Right cardiac atrium (tissue), 5 donors: ENCODE results near the gene POLR2I. TPM values are rescaled to one million over a fixed set of nuclear protein-coding genes. Genes with fewer than 3 reads are reported as not detected.

Source experiments
- ATAC-seq, 2 donors: fragments of 200-7000 bp; cut with Tn5 transposase; one replicate each; pipeline versions ENCODE4 v1.8.0 to v1.9.1; 2020; ENCODE audit warnings: moderate library complexity in 2 of 2, mild to moderate bottlenecking in 1 of 2
- DNase-seq, 3 donors: peaks; one replicate each; pipeline ENCODE4 v3.0.0-alpha.2; 2020
- H3K27ac ChIP-seq: one replicate; pipeline ENCODE4 v1.5.1; 2013; ENCODE audit warnings: mild to moderate bottlenecking, low read length, control low read depth, moderate library complexity
- H3K27me3 ChIP-seq: one replicate; pipeline ENCODE4 v1.6.1; 2013; ENCODE audit not compliant: control insufficient read depth, insufficient read depth
- H3K4me1 ChIP-seq: one replicate; pipeline ENCODE4 v1.6.1; 2013; ENCODE audit warnings: low read length; ENCODE audit not compliant: control insufficient read depth, insufficient read depth
- H3K4me3 ChIP-seq: one replicate; pipeline ENCODE4 v1.5.1; 2013; ENCODE audit warnings: low read length, control low read depth
- H3K9me3 ChIP-seq: one replicate; pipeline ENCODE4 v1.6.1; 2013; ENCODE audit warnings: low read length; ENCODE audit not compliant: control insufficient read depth
- WGBS: extraction: QIAGEN DNeasy Blood & Tissue Kit; methylation state at CpG from one replicate; pipeline ENCODE4 v1.1.7; 2013; 5-methylcytosine and 5-hydroxymethylcytosine counted together
- intact Hi-C, 4 donors: fragments of 100-400 bp; cut with DNase I; formaldehyde crosslinking; loops; one replicate each; pipeline versions ENCODE4 v1.11.0 to v1.14.0; 2022 to 2023
- polyA plus RNA-seq: library from polyadenylated mRNA; stranded (reverse); fragments of 200-250 nt; gene quantifications from one replicate; pipeline ENCODE4 v1.2.3, GENCODE V29; 2013
- total RNA-seq, 4 donors: library from RNA; stranded (reverse); fragmentation: NEBNext Ultra II Directional; extraction: Animal tissue kit (Norgen Biotek cat#: 25700); gene quantifications; one replicate each; pipeline ENCODE4 v1.2.1, GENCODE V29; 2021
- donor health status: healthy with polysubstance abuse.
- donor health status: DM: no; HTN: yes; CAD: no.
- donor health status: DM: no; HTN: no; CAD: no.
- donor health status: DM: no; HTN: yes; CAD: no; lungs with severe emphysema.
- donor health status: DM: yes; HTN: yes; CAD: no.

POLR2I gene
- total and polyA plus RNA-seq, 5 donors: 96.6 to 140 (median 121) TPM

DNA sequence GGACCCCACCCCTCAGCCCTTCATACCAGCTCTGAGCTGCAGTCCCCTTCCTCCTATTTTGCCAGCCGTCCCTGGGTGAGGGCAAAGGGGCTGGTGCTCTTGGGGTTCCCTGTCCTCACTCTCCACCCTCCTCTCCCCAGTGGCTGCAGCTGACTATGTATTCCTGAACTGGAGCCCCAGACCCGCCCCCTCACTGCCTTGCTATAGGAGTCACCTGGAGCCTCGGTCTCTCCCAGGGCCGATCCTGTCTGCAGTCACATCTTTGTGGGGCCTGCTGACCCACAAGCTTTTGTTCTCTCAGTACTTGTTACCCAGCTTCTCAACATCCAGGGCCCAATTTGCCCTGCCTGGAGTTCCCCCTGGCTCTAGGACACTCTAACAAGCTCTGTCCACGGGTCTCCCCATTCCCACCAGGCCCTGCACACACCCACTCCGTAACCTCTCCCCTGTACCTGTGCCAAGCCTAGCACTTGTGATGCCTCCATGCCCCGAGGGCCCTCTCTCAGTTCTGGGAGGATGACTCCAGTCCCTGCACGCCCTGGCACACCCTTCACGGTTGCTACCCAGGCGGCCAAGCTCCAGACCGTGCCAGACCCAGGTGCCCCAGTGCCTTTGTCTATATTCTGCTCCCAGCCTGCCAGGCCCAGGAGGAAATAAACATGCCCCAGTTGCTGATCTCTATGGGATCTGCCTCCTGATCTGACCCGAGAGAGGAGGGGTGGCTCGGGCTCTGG, 35.2 kb upstream of the POLR2I start:
- no peaks in the 10 kb centered on the region for H3K9me3 ChIP-seq
- 69% methylated on average over 13 of the region's 13 CpGs for WGBS
- no peak for ATAC-seq
- DNase-seq: peak in 2 of 3 donors; percentile 64 to 72
- intact Hi-C loops: no loop called here
- no peak overlapping the region for H3K27ac ChIP-seq
- no peaks in the 10 kb centered on the region for H3K27me3 ChIP-seq
- peaks cover 3% of the 10 kb centered on the region for H3K4me1 ChIP-seq
- H3K4me3 ChIP-seq: no peak overlapping the region

DNA sequence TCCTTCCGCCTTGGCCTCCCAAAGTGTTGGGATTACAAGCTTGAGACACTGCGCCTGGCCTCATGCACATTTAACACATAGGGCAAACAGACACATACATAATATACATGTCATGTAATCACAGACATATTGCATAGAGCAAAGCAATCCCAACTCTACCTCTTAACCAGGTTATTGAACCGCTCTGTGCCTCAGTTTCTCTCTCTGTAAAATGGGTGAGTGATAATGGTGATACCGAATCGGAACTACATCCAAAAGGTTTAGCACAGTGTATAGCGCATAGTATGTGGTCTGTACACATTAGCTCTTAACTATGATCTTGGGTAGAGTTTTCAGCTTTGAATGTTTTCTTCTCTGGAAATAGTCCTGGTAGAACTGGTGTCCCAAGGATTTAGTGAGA, 29.9 kb upstream of the POLR2I start:
- 97% methylated on average over 6 of the region's 6 CpGs for WGBS
- intact Hi-C loops: no loop called here
- Histone ChIP-seq H3K9me3 (no peaks in the 10 kb centered on the region), H3K27me3 (no peaks in the 10 kb centered on the region), H3K4me3 (no peak overlapping the region), H3K27ac (no peak overlapping the region), H3K4me1 (peaks cover 7% of the 10 kb centered on the region)
- DNase-seq (no peak), ATAC-seq (no peak)

DNA sequence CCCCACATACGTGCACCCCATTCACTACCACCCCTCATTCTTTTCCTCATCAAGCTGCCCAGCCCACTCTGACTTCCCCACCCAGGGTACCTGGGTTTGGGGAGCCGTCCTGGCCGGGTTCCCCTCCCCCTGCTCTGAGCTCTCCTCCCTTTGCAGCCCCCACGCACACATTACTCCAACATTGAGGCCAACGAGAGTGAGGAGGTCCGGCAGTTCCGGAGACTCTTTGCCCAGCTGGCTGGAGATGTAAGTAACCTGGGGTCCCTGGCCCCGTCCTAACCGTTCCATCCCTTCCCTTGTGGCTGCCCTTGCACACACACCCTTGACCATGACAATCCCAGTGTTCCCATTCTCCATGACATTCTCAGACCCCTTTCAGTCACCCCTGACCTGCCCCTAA, 27.8 kb upstream of the POLR2I start:
- H3K27me3 ChIP-seq: no peaks in the 10 kb centered on the region
- peaks cover 7% of the 10 kb centered on the region for H3K4me1 ChIP-seq
- DNase-seq (peak in 1 of 3 donors; percentile 52), ATAC-seq (no peak)
- 87% methylated on average over 9 of the region's 9 CpGs for WGBS
- H3K27ac ChIP-seq: no peak overlapping the region
- no peaks in the 10 kb centered on the region for H3K9me3 ChIP-seq
- H3K4me3 ChIP-seq: no peak overlapping the region
- intact Hi-C loops: no loop called here

DNA sequence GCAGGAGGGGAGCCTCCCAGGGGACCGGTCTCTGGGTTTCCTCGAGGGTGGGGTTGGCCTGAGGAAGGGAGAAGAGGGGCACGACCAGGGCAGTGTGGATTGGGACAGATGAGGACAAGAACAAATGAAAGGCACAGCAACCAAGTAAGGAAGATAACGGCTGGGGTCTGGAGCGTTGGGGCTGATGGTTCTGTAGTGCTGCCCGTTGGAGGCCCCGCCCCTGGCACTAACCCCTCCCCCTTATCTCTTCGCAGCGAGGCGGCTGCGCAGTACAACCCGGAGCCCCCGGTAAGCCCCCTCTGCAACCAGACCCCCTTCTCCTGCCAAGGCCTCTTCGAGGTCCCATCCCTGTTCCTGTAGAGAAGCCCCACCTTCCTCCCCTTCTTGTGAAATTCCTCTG, 27.4 kb upstream of the POLR2I start:
- no peak overlapping the region for H3K27ac ChIP-seq

DNA sequence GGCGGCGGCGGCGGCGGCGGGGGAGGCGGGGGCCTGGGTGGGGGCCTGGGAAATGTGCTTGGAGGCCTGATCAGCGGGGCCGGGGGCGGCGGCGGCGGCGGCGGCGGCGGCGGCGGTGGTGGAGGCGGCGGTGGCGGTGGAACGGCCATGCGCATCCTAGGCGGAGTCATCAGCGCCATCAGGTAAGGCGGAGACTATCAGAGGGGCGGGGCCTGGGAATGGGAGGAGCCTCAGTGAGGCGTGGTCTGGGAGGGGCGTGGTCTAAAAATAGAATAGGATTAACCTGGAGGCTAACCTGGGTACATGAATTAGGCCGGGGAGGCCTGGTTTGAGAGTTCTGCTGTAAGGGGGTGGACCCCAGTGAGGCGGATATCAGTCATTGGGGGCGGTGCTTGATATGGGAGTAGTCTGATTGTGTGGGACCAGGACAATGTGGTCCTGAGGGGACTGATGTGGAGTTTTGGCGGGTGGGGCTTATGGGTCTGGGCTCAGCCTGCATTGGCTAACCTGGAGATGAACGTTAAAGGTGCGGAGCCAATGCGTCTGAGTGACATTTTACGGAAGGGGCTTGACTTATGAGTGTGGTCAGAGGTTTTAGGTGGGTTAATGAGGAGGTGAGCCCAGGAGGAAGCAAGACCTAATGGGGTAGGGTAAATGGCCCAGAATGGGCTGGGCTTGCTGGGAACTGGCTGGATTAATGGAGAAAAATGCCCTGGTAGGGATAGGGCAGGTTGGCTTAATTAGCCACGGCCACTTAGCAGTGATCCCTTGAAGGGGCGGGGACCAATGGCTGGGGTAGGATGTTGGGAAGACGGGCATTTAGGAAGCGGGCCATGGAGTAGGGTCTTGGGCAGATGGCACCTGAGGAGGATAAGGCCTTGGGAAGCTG, 26.6 kb upstream of the POLR2I start:
- WGBS: 20% methylated on average over 42 of the region's 42 CpGs
- peak overlapping the region; percentile 98 for H3K27ac ChIP-seq
- ATAC-seq: peak; percentile 77 to 78

More for the DNA sequence above, 27.4 kb upstream of the POLR2I start:
- no peak for ATAC-seq
- Histone ChIP-seq H3K9me3 (no peaks in the 10 kb centered on the region), H3K4me1 (peaks cover 7% of the 10 kb centered on the region), H3K4me3 (no peak overlapping the region), H3K27me3 (no peaks in the 10 kb centered on the region)
- WGBS: 91% methylated on average over 14 of the region's 14 CpGs
- intact Hi-C loops: no loop called here
- DNase-seq: peak in 1 of 3 donors; percentile 58

DNA sequence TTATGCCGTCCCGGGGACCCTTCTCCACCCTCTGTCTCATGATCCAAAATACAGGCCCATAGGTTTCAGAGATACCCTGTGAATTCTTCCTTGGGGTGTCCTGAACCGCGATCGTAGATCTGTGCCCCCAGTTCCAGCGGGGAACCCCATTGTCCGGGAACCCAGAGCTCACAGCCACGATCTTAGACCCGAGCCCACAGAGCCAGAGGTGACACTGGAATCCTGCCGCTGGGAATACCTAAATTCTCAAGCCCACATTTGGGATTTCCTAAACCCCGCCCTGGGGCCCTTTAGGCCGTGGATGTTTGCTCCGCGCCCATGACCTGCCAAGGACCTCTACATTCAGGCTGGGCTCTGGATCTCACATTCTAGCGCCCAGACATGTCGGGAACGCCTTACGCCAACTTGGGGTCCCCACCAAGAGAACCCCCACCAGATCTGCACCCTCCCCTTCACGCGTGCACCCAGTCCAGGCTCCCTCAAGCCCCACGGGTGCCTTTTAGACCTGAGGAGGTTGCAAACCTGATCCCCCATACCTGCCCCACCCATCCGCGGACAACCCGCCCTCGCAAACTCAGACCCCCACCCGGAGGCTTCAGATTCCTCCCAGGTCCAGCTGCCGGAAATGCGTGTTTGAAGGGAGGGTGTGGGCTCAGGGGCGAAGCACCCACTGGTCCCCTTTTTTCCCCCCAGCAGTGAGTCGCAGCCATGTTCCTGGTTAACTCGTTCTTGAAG, 25.8 kb upstream of the POLR2I start:
- ATAC-seq (peak; percentile 13 to 22), DNase-seq (peak; percentile 58 to 82 (median 70))
- WGBS: under 1% methylated on average over 31 of the region's 31 CpGs
- intact Hi-C loops: no loop called here
- no peaks in the 10 kb centered on the region for H3K27me3 ChIP-seq
- H3K9me3 ChIP-seq: no peaks in the 10 kb centered on the region
- H3K27ac ChIP-seq: peak overlapping the region; percentile 98
- H3K4me3 ChIP-seq: peak overlapping the region; percentile 89
- peaks cover 7% of the 10 kb centered on the region for H3K4me1 ChIP-seq

More for the DNA sequence above, 26.6 kb upstream of the POLR2I start:
- Histone ChIP-seq H3K9me3 (no peaks in the 10 kb centered on the region), H3K27me3 (no peaks in the 10 kb centered on the region), H3K4me3 (peak overlapping the region; percentile 89), H3K4me1 (peaks cover 7% of the 10 kb centered on the region)
- intact Hi-C loops: no loop called here
- DNase-seq: peak; percentile 88 to 95 (median 93)

DNA sequence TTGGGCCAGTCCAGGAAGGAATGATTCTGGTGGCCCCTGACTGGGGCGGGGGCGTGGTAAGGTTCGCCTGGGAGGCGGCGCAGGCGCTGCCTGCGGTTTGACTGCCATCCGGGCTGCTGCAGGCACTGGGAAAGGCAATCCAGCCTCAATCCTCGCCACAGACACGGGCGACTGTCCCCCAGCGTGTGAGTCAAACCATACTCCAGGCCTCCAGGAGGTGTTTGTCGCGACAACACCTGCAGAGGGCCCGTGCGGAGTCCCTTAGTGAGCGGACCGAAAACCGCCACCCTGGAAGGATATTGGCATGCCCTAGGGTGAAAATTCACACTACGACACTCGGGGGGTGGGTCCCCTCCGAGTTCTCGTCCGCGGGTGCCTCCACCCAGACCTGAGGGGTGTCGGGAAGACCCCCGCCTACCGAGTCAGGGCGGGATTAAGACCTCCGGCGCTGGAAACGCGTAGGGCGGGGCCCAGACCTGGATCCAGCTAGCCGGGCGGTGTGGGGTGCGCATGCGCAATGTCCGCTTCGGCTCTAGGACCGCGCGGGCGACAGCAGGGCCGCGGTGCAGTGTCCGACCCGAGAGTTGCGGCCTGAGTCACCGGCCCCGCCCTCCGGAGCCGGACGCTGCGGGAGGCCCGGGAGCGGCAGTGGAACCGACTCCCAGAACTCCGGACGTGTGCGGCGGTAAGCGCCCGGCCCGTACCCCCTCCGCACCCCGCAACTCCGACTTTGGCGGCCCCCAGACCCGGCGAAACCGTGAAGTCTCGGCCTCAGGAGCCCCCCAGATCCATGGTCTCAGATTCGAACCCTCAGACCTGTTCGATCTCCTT, 25.0 kb upstream of the POLR2I start, which contains the start of gene CAPNS1:
CAPNS1 (plus strand) TSS at position 594 of the 831 bp plus-strand sequence. CDS start 946 bp downstream, outside the sequence.
- peak; percentile 98 to 99 (median 99) for DNase-seq
- H3K27me3 ChIP-seq: no peaks in the 10 kb centered on the region
- under 1% methylated on average over 75 of the region's 75 CpGs for WGBS
- intact Hi-C loops: no loop called here
- ATAC-seq: peak; percentile 94
- no peaks in the 10 kb centered on the region for H3K9me3 ChIP-seq
- peaks cover 7% of the 10 kb centered on the region for H3K4me1 ChIP-seq
- H3K4me3 ChIP-seq: peak within 1 kb of the TSS; percentile 89
- peak within 1 kb of the TSS; percentile 98 for H3K27ac ChIP-seq

DNA sequence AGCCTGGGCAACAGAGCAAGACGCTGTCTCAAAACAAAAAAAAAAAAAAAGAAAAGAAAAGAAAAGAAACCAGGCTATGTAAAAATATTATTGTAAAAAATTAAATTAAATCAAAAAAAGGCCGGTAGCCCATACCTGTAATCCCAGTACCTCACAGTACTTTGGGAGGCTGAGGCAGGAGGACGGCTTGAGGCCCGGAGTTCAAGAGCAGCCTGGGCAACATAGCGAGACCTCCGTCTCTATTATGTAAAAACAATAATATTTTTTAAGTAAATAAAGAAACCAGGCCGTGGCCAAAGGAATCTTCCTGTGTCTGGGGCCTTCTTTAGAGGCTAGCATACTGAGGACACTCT, 24.4 kb upstream of the POLR2I start:
- no peaks in the 10 kb centered on the region for H3K27me3 ChIP-seq
- H3K4me1 ChIP-seq: peaks cover 7% of the 10 kb centered on the region
- no peak for DNase-seq
- no peak for ATAC-seq
- intact Hi-C loops: no loop called here
- peak overlapping the region; percentile 71 for H3K27ac ChIP-seq
- no peaks in the 10 kb centered on the region for H3K9me3 ChIP-seq
- WGBS: 68% methylated on average over 7 of the region's 7 CpGs
- peak overlapping the region; percentile 39 for H3K4me3 ChIP-seq

DNA sequence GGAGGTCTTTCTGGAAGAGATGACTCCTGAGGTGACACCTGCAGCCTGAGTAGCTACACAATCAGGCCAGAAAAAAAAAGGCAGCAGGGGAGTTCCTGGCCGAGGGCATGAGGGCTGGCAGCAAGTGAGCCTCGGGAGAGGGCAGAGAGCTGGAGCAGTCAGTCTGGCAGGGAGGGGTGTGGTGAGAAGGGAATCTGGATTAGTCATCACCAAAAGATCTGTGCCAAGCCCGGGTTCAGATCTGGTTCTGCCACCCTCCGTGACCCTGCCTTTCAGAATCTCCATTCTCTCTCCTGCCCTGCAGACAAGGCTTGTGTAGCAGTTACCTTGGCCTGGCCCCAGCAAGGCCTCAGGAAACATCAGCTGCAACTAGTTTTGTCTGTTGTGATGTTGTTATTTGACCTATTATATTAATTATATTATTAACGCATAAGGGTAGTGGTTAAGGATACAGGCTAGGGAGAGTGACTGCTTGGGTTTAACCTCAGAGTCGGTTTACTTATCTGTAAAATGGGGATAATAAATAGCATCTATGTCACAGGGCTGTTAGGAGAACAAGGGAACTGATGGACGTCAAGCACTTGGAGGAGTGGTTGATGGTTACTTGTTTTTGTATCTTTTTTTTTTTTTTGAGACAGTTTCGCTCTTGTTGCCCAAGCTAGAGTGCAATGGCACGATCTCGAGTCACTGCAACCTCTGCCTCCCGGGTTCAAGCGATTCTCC, 22.4 kb upstream of the POLR2I start:
- H3K4me1 ChIP-seq: peaks cover 7% of the 10 kb centered on the region
- no peaks in the 10 kb centered on the region for H3K27me3 ChIP-seq
- H3K4me3 ChIP-seq: no peak overlapping the region
- intact Hi-C loops: no loop called here
- WGBS: 62% methylated on average over 12 of the region's 12 CpGs
- no peaks in the 10 kb centered on the region for H3K9me3 ChIP-seq
- peak overlapping the region; percentile 86 for H3K27ac ChIP-seq
- ATAC-seq (peak; percentile 2 to 10), DNase-seq (peak; percentile 65 to 78 (median 69))
